IPS-NIHi7 (cell line): ENCODE results near the gene INPP5J.
"Not testable (repeated sequence)": the region's sequence is repeated elsewhere in the genome, so short reads cannot be mapped to it uniquely, and the experiment has no call there.

Experiments
- DNase-seq: peaks from one replicate; pipeline ENCODE4 v3.0.0; 2012; ENCODE audit warnings: mixed read lengths; ENCODE audit errors: extremely low spot score

The INPP5J gene

GRCh38 chr22:31099841-31100761 is 22.7 kb upstream of the INPP5J start:
- DNase-seq, result no peak

GRCh38 chr22:31100762-31101525 is 21.8 kb upstream of the INPP5J start:
- no peak for DNase-seq

GRCh38 chr22:31102441-31103081 is 20.2 kb upstream of the INPP5J start:
- DNase-seq, result no peak

- no peak for DNase-seq
Observed at GRCh38 chr22:31103111-31103510, 19.7 kb upstream of the INPP5J start.

GRCh38 chr22:31103899-31104694 is 18.7 kb upstream of the INPP5J start:
- DNase-seq, result no peak

- peak; percentile 87 for DNase-seq
Observed at GRCh38 chr22:31104869-31105268, 17.9 kb upstream of the INPP5J start.

GRCh38 chr22:31105282-31105929 is 17.4 kb upstream of the INPP5J start:
- DNase-seq, result no peak

GRCh38 chr22:31106001-31106571 is 16.7 kb upstream of the INPP5J start:
- DNase-seq, result no peak

GRCh38 chr22:31106731-31107177 is 16.0 kb upstream of the INPP5J start:
- DNase-seq, result no peak

- DNase-seq, result peak; percentile 94
Observed at GRCh38 chr22:31107178-31107893, 15.4 kb upstream of the INPP5J start, which contains the start of gene SELENOM. Gene SELENOM (minus strand): TSS chr22:31107568. CDS start chr22:31107505, 63 bp downstream.

- no peak for DNase-seq
Observed at GRCh38 chr22:31107894-31108218, 14.9 kb upstream of the INPP5J start.

GRCh38 chr22:31112547-31113091 is 10.1 kb upstream of the INPP5J start:
- DNase-seq, result not testable (repeated sequence)

GRCh38 chr22:31118046-31118820 is 4.5 kb upstream of the INPP5J start:
- no peak for DNase-seq

GRCh38 chr22:31119026-31119717 is 3.6 kb upstream of the INPP5J start:
- DNase-seq, result no peak

- no peak for DNase-seq
Observed at GRCh38 chr22:31120230-31120629, 2.5 kb upstream of the INPP5J start.

- no peak for DNase-seq
Observed at GRCh38 chr22:31120642-31121041, 2.1 kb upstream of the INPP5J start.

GRCh38 chr22:31121403-31121802 is 1.4 kb upstream of the INPP5J start:
- DNase-seq, result no peak

- no peak for DNase-seq
Observed at GRCh38 chr22:31122196-31122531, 602 bp upstream of the INPP5J start.

- DNase-seq, result no peak
Observed at GRCh38 chr22:31123292-31123602, 481 bp downstream of the INPP5J start.
